Liver (tissue), 3 donors: ENCODE results near the gene SMOC2.

Source experiments
- CTCF ChIP-seq: fragments of 150-350 bp; IDR thresholded peaks from 2 replicates; pipeline ENCODE4 v1.5.1; 2017; ENCODE audit warnings: improper control_type of control experiment, low read depth, low read length; ENCODE audit not compliant: missing input control
- GABPA ChIP-seq, 2 donors: IDR thresholded peaks in 1 of 2; conservative IDR thresholded peaks in 1 of 2; 2 replicates each; pipeline ENCODE4 v1.6.1; 2016; ENCODE audit warnings: antibody characterized with exemption in 2 of 2, mild to moderate bottlenecking in 1 of 2, moderate library complexity in 1 of 2
- HNF4A ChIP-seq, 2 donors: conservative IDR thresholded peaks; 2 replicates each; pipeline ENCODE4 v1.6.1; 2016; ENCODE audit warnings: antibody characterized with exemption in 2 of 2, mild to moderate bottlenecking in 2 of 2
- NR2F2 ChIP-seq: IDR thresholded peaks from 2 replicates; pipeline ENCODE4 v1.6.1; 2016; ENCODE audit warnings: antibody characterized with exemption
- RAD21 ChIP-seq, 2 donors: IDR thresholded peaks; 2 replicates each; pipeline ENCODE4 v1.6.1; 2016; ENCODE audit warnings: antibody characterized with exemption in 2 of 2, mild to moderate bottlenecking in 2 of 2
- YY1 ChIP-seq: IDR thresholded peaks from 2 replicates; pipeline ENCODE4 v1.6.1; 2016; ENCODE audit warnings: antibody characterized with exemption, mild to moderate bottlenecking
- donor health status: healthy.
- donor health status: healthy.

GRCh38 chr6:168624948-168625347 lies 184.0 kb downstream of the SMOC2 start:
- TF ChIP-seq CTCF (no peak), NR2F2 (no peak), YY1 (no peak), HNF4A (conservative IDR thresholded peaks at IDR 0.05) (no peak), GABPA (IDR thresholded peaks at IDR 0.05 in 1 of 2, conservative IDR thresholded peaks at IDR 0.05 in 1 of 2) (no peak), RAD21 (IDR thresholded peaks at IDR 0.05) (no peak)
